ENCODE results near the gene TMEM139.

GRCh38 chr7:143283381-143283780, 1.4 kb upstream of the TMEM139 start:
- TF ChIP-seq CTCF (IDR thresholded peaks at IDR 0.05) (no peak), POLR2AphosphoS5 (IDR thresholded peaks at IDR 0.05) (no peak), POLR2A (IDR thresholded peaks at IDR 0.05; ENCODE audit: low read depth) (no peak), EP300 (IDR thresholded peaks at IDR 0.05) (no peak)
